Cerebellar cortex (tissue), 1 donor: ENCODE data around the gene ZNF850.

ENCODE experiments used
- DNase-seq: peaks from one replicate; pipeline ENCODE4 v3.0.0-alpha.2; 2015; ENCODE audit warnings: low spot score

Gene ZNF850

DNA sequence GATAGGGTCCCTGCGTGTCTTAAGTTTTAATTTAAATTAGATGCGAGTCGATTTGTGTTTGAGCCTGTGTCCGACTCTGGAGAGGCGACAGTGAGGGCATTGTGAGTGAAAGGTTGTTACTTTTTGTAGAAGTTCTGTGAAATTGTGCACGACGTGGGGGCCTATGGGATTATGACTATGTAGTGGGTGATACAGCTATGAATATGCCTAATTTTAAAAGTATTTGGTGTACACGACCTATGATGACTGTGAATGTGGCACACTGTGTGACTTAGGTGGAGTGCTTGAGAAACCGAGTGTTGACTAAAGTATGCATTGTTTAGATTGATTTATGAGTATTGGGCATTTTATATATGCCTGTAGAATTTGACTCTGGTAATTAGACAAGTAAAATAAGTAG is 84.5 kb downstream of the ZNF850 start:
- no peak for DNase-seq

DNA sequence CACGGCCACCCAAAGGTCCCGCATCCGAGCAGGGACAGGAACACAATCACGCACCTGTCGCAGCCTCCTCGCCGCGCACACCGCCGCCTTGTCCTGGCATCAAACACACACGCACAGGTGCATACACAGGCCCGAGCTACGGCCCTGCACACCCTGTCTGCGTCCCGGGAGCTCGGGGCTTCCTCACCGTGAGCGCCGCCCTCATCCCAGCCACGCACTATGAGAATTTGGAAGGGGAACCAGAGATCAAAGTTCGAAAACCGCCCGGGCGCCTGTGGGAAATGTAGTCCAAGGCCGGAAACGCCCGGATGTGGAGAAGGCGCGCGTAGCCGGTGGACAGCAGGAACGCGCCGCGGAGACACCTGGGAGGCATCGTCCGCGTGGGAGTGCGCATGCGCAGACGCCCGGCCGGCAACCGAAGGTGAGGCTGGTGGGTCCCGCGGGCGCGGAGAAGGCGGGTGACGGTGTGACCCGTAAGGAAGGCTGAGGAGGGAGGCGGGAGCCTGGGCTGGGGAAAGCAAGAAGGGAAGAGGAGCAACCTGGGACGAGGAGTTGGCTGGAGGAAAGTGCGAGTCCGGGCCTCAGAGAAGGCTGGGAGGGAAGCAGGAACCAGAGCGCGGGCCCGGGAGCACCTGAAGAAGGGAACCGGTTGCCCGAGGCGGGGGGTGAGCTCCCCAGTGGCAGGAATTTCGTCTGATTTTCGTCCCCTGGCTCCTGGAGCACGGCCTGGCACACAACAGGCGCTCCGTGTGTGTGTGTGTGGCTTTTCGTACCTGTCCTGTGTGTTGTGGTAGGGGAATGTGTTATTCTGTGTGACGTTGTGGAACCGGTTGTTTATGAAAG is 85.2 kb downstream of the ZNF850 start, which contains the start of gene ZNF567:
Gene ZNF567 (plus strand): TSS at position 399 of the 843 bp plus-strand sequence. CDS start 7,256 bp downstream, outside the sequence.
- DNase-seq, result peak; percentile 97

DNA sequence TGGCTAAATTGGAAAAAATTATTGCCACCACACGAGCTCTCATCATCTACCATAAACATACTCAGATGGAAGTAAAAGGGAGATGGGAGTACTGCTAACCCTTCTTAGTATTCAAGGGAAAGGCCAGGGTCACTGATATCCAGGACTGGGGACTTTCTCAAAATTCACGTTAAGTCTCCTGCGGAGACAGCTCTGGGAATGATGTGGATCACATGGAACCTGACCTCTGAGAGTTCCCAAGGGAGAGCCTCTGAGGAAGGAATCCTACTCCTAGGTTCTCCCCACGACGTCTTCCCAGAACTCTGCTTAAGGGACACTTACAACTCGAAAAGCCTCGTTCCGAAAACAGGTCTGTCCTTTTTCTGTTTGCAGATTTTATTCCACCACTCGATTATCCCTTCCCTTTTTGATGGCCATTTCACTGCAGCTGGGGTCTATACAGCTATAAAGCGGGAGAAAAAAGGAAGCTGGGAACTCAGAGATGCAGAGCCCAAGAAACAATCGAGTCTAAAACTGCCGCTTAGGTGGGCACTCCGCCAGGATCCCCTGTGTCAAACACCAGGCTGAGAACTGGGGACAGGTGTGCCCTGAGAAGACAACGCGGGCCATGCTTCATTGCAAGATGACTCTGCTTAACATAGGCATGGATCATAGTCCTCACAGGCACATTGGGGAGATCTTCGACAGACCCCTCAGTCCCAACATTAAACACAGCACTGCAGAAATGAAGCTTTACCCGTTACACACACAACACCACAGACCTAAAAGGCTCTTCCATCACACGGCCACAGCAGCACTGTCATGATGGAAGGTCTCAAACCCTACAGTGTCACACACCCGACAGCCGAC is 86.0 kb downstream of the ZNF850 start:
- peak; percentile 42 for DNase-seq

DNA sequence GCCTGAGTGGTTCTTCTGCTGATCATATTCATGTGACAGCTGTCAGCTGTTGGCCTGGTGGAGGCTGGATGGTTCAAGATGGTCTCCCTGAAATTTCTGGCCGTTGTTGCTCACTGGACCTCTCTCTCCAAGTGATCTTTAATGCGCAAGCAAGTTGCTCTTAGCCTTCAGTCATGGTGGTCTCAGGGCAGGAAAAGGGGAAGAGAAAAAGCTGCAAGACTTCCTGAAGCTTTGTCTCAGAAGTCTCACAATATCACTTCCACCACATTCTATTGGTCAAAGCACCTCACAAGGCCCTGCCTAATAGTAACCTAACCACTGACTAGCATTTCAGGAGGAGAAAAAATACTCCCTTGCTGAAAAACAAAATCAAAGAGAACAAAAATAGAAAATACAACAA is 86.8 kb downstream of the ZNF850 start:
- DNase-seq, result no peak

DNA sequence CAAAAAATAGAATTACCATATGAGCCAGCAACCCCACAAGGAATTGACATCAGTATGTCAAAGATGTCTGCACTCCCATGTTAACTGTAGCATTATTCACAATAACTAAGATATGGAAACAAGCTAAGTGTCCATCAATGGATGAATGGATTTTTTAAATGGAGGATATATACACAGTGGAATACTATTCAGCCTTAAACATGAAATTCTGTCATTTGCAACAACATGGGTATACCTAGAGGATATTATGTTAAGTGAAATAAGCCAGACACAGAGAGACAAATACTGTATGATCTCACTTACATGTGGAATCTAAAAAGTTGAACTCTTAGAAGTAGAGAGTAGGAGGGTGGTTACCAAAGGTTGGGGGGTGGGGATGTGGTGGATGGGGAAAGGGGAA is 93.2 kb downstream of the ZNF850 start:
- no peak for DNase-seq

DNA sequence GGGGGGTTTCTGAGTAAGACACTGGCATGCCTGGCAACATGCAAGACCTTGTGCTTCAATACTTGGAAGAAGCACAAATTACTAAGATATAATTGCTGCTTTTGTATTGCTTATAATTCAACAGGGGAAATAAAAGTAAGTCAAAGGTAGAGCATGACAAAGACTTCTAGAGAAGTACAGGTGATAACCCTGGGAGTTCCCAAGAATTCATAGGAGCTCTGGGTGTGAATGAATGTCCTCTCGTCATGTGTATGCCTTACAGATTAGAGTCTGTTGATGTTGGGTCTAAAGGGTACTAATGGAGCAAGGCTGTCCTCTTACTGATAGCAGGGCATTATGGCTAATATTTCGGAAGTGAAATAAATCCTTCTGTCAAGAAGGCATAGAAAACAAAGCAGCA is 98.4 kb downstream of the ZNF850 start:
- no peak for DNase-seq

DNA sequence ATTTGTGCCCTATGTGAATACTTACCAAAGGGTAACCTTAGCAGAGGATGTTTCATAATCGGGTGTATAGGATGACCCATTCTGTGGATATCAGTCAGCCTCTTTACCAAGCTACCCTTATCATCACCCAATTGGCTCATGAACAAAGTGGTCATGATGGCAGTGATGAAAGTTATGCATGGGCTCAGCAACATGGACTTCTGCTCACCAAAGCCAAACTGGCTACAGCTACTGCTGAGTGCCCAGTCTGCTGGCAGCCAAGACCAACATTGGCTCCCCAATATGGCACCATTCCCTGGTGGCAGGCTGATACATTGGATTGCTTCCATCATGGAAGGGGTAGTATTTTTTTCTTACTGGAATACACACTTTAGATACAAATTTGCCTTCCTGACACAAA is 100.2 kb downstream of the ZNF850 start:
- DNase-seq, result no peak

DNA sequence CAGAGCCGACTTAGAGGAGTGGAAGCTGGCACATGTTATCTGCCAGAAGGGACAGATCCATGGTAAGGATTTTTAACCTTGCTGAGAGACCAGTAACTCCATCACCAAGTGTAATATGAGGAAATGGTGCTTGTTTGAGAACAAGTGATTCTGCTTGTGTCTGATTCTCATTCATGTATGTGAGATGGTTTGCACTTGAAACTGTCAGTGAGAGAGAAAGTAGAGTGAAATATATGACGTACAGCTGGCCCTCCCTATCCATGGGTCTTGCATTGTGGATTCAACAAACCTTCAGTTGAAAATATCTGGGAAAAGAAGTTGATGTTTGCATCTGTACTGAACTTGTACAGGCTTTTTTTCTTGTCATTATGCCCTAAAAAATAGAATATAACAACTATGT is 104.0 kb downstream of the ZNF850 start:
- DNase-seq, result peak; percentile 12

DNA sequence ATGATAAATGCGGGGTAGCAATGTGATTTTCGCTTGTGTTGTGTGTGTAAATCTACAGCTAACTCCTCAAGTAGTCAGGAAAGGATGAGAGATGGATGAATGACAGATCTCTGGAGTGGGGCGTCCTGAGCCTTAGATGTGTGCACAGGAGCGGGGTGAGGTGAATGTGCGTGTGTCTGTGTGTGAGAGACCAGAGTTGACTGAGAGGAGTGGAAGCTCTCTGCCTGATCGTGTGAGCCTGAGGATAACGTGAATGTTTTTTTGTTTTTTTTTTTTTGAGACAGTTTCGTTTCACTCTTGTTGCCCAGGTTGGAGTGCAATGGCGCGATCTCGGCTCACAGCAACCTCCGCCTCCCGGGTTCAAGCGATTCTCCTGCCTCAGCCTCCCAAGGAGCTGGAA is 106.8 kb downstream of the ZNF850 start:
- no peak for DNase-seq
